HL-60/S4 treated with phorbol 12-myristate 13-acetate at 8.2 ng/mL for 4 days and 3 days (cell line): ENCODE data around the gene CENPVL3.
"Not testable (repeated sequence)": the region's sequence is repeated elsewhere in the genome, so short reads cannot be mapped to it uniquely, and the experiment has no call there.

Experiments used
- in situ Hi-C: fragments of 300-500 bp; cut with MboI; formaldehyde crosslinking; loops from 2 replicates; pipeline ENCODE4 v1.15.0; 2022; ENCODE audit warnings: low sequenced_read_pairs

CENPVL3 gene

GRCh38 chrX:51618241-51619155, at the start of gene CENPVL3:
TSS of gene CENPVL3 (minus strand) at chrX:51618912. CDS start at chrX:51618873, 39 bp downstream.
- in situ Hi-C loops: not testable (repeated sequence)

DNA sequence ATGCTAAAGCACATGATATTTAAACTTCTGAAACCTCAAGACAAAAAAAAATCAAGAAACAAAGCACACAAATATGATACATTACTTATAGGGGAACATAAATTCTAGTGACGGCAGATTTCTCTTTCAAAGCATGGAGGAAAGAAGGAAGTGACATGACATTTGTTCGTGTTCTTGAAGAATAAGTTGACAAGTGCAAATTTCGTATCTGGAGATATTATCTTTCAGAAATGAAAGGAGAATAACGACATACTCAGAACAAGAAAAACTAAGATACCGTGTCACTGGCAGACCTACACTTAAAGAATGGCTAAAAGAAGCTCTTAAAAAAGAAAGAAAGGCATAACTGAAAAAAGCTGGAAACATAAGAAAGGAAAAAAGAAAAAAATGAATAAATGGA, 47.3 kb upstream of the CENPVL3 start:
- in situ Hi-C loops: no loop called here

- in situ Hi-C loops: no loop called here
These were observed 24.7 kb upstream of the CENPVL3 start for GRCh38 chrX:51643377-51643776.

DNA sequence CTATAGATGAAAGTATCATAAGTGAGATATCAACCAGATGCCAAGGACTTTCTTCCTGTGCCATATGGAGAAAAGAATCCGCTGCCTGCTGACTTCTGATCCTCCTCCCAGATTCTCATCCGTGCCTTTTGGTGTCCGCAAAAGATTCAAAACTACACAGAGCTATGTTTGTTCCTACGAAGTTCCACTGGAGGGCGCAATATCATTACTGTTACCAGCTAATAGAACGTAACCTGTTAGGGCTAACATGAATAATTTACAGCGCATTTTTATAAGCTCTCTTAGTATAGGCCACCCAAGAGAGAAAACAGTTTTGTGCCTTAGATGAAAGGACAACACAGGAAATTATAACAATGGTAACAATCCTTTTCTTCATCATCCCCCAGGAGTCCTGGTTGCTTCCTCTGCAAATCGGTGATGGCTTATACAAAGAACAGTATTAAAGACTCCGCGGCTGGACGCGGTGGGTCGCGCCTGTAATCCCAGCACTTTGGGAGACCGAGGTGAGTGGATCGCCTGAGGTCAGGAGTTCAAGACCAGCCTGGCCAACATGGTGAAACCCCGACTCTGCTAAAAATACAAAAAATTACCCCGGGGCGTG, 22.8 kb upstream of the CENPVL3 start:
- in situ Hi-C loops: no loop called here

- in situ Hi-C loops: not testable (repeated sequence)
These were observed 17.8 kb upstream of the CENPVL3 start for GRCh38 chrX:51636511-51636910.

DNA sequence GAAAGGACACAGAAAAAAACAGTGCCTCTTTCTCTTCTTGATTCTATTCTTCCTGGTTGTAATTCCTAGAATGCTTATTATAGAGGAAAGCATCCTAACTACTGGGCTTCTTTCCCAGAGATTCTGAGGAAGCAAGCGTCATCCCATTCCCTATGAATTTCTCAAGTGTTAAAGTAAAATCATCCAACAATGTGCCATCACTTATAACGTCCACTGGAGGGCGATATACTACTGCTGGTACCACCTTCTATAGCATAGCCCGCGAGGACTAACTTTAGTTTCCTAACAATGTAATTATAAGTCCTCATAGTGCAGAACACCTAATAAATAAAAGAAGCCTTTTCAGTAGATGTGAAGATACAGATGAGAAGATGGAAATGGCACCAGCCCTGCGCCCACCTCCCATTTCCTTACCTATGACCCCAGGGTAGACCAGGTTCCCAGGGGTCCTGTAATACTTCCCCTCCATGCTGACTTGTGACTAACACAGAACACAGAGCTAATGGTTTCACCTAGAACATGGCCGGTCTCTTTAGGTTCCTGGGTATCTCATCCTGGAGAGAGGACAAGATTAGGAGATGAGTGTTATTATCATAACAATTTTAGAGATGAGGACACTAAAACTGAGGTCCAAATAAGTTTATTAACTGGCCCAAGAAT, 4.2 kb downstream of the CENPVL3 start:
- in situ Hi-C loops: no loop called here

DNA sequence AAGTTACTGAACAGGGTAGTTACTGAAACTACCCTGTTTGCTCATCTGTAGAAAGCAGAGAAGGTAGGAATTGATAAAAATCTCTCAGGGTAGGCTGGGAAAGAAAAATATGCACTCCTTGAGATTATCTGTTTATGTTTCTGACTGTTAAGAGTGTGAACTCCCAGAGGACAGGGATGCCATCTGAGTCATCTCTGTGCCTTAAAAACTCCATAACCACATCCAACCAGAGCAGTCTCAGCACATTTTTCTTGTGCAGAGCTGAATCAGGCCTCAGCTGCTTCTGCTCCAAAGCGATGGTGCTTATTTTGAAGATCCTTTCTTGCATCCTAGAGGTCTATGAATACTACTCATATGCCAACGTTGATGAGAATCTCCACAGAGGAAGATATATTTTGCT, 9.9 kb downstream of the CENPVL3 start:
- in situ Hi-C loops: no loop called here

DNA sequence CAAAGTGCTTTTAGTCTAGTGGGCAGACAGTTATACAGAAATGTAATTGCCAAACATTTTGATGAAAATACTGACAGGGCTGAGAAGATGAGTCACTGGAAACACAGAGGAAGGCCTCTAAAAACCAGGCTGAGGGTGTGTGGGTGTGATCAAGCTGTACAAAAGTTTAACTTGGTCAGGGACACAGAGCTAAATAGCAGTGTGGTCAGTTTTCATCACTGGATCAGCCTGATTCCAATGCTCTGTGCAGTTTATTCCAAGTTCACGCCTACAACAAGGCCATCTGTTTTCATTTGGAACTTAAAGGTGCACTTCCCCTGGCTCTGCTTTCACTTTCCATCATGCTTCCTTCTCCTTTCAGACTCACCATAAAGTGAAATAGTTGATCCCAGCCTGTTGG, 10.6 kb downstream of the CENPVL3 start:
- in situ Hi-C loops: no loop called here

DNA sequence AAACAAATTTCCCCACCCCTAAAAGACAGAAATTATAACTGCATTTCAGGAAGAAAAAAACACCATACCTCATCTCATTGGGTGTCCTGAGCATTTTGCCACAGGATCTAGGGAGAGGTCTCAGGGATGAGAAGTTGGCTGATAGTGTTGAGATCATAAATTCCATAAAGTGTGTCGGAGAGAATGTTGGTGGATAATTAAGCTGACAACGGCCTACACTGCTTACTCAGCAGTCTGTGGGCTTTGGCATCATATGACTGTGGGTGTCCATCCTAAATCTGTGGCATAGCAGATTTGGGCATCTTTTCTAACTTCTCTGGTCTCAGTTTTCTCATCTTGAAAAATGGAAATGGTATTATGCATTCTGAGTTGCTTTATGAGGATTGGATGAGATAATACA, 12.3 kb downstream of the CENPVL3 start:
- in situ Hi-C loops: no loop called here

- in situ Hi-C loops: no loop called here
These were observed 19.8 kb downstream of the CENPVL3 start for GRCh38 chrX:51598899-51599298.

GRCh38 chrX:51571874-51572273, 46.8 kb downstream of the CENPVL3 start:
- in situ Hi-C loops: no loop called here

- in situ Hi-C loops: no loop called here
These were observed 49.2 kb downstream of the CENPVL3 start for GRCh38 chrX:51569561-51569960.

DNA sequence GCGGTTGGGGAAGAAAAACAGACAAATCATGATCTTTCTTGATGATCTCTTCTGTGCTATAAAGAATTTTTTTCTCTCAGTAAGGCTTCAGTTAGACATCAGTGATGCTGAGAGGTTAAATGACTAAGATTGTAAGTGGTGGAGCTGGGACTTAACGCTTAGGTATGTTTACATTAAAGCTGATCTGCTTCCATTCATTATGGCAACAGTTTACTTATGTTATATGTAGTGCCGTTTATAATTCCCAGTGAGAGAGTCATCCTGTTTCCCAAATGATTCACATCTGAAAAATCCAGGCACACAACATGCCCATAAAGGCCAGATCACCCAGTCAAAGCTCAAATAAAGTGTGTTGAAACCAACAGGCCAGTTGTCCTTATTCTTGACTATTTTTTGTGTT, 50.1 kb downstream of the CENPVL3 start:
- in situ Hi-C loops: no loop called here
